ENCODE results near the gene FALEC. TPM values are rescaled to one million over a fixed set of nuclear protein-coding genes. Genes with fewer than 3 reads are reported as not detected.
A peak's percentile ranks its signal among the peaks of the same experiment; 100 is the strongest.

The FALEC gene
- polyA plus RNA-seq, 1 experiment = not detected

GRCh38 chr1:150544204-150544603 is 28.7 kb downstream of the FALEC start:
- no peaks in the 10 kb centered on the region for H3K27me3 ChIP-seq (ENCODE audit: control insufficient read depth, insufficient read depth, low read length)
- no peak overlapping the region for H3K4me3 ChIP-seq (ENCODE audit: low read depth, low read length)
- POLR2A ChIA-PET = no interaction called here
- no peak for TF ChIP-seq CTCF (IDR thresholded peaks at IDR 0.05; ENCODE audit: insufficient read depth, low read depth, low read length)
- H3K36me3 ChIP-seq (ENCODE audit: control insufficient read depth, insufficient read depth, low read length) = no peaks in the 10 kb centered on the region
- no peak for DNase-seq (ENCODE audit: low read depth)
- CTCF ChIA-PET = interaction anchor here (0.6 to 1.5 kb wide), 4 partner anchors 12 to 31 kb away, joined by 3 to 5 read pairs (median 3); no protein-coding TSS in a partner anchor

GRCh38 chr1:150545486-150546032 is 30.0 kb downstream of the FALEC start:
- TF ChIP-seq CTCF (IDR thresholded peaks at IDR 0.05; ENCODE audit: insufficient read depth, low read depth, low read length) = no peak
- ChIA-PET CTCF (interaction anchor here (4.1 kb wide), 1 partner anchor 13 kb away, joined by 21 read pairs; no protein-coding TSS in a partner anchor), POLR2A (interaction anchor here (0.6 kb wide), 1 partner anchor 460 kb away, joined by 3 read pairs; no protein-coding TSS in a partner anchor)
- no peak for DNase-seq (ENCODE audit: low read depth)
- Histone ChIP-seq H3K36me3 (ENCODE audit: control insufficient read depth, insufficient read depth, low read length) (no peaks in the 10 kb centered on the region), H3K4me3 (ENCODE audit: low read depth, low read length) (no peak overlapping the region), H3K27me3 (ENCODE audit: control insufficient read depth, insufficient read depth, low read length) (no peaks in the 10 kb centered on the region)

- ChIA-PET POLR2A (no interaction called here), CTCF (interaction anchor here (4.1 to 6.2 kb wide), 2 partner anchors 13 to 14 kb away, joined by 21 to 43 read pairs; no protein-coding TSS in a partner anchor)
- Histone ChIP-seq H3K36me3 (ENCODE audit: control insufficient read depth, insufficient read depth, low read length) (no peaks in the 10 kb centered on the region), H3K27me3 (ENCODE audit: control insufficient read depth, insufficient read depth, low read length) (no peaks in the 10 kb centered on the region), H3K4me3 (ENCODE audit: low read depth, low read length) (no peak overlapping the region)
- DNase-seq (ENCODE audit: low read depth) = no peak
- TF ChIP-seq CTCF (IDR thresholded peaks at IDR 0.05; ENCODE audit: insufficient read depth, low read depth, low read length) = no peak
Observed at GRCh38 chr1:150546294-150546937, 30.9 kb downstream of the FALEC start.

GRCh38 chr1:150548324-150548631 is 32.7 kb downstream of the FALEC start:
- peak overlapping the region; percentile 52 for H3K4me3 ChIP-seq (ENCODE audit: low read depth, low read length)
- ChIA-PET CTCF (interaction anchor here (0.5 to 6.2 kb wide), 7 partner anchors 11 to 110 kb away, joined by 3 to 43 read pairs (median 3); no protein-coding TSS in a partner anchor), POLR2A (interaction anchor here (0.6 to 0.7 kb wide), 2 partner anchors 19 kb away, joined by 3 to 5 read pairs; no protein-coding TSS in a partner anchor)
- no peaks in the 10 kb centered on the region for H3K27me3 ChIP-seq (ENCODE audit: control insufficient read depth, insufficient read depth, low read length)
- no peaks in the 10 kb centered on the region for H3K36me3 ChIP-seq (ENCODE audit: control insufficient read depth, insufficient read depth, low read length)
- TF ChIP-seq CTCF (IDR thresholded peaks at IDR 0.05; ENCODE audit: insufficient read depth, low read depth, low read length) = no peak
- no peak for DNase-seq (ENCODE audit: low read depth)

- Histone ChIP-seq H3K4me3 (ENCODE audit: low read depth, low read length) (peak within 1 kb of the TSS; percentile 52), H3K36me3 (ENCODE audit: control insufficient read depth, insufficient read depth, low read length) (no peaks in the 10 kb centered on the region), H3K27me3 (ENCODE audit: control insufficient read depth, insufficient read depth, low read length) (no peaks in the 10 kb centered on the region)
- ChIA-PET CTCF (interaction anchor here (0.5 to 6.2 kb wide), 7 partner anchors 11 to 110 kb away, joined by 3 to 43 read pairs (median 3); no protein-coding TSS in a partner anchor), POLR2A (interaction anchor here (0.7 kb wide), 1 partner anchor 19 kb away, joined by 3 read pairs; no protein-coding TSS in a partner anchor)
- TF ChIP-seq CTCF (IDR thresholded peaks at IDR 0.05; ENCODE audit: insufficient read depth, low read depth, low read length) = 0 out of 2 replicates have a peak, but pooled peaks have one; percentile 2
- DNase-seq (ENCODE audit: low read depth) = no peak
Observed at GRCh38 chr1:150548632-150549495, 33.3 kb downstream of the FALEC start, which contains the start of gene ADAMTSL4. Gene ADAMTSL4, plus strand, starts transcription at chr1:150549408. Its CDS starts 2,881 bp downstream, at chr1:150552289.

Data from BJ (cell line).